DMS53 (cell line): ENCODE results near the gene ELAVL2.
"Not testable (repeated sequence)": the region's sequence is repeated elsewhere in the genome, so short reads cannot be mapped to it uniquely, and the experiment has no call there.

Source experiments
- DNase-seq: peaks from one replicate; lab custom pipeline; 2025; lab: John Stamatoyannopoulos, UW

Gene ELAVL2

GRCh38 chr9:23769307-23769935 lies 56.6 kb downstream of the ELAVL2 start:
- no peak for DNase-seq

DNA sequence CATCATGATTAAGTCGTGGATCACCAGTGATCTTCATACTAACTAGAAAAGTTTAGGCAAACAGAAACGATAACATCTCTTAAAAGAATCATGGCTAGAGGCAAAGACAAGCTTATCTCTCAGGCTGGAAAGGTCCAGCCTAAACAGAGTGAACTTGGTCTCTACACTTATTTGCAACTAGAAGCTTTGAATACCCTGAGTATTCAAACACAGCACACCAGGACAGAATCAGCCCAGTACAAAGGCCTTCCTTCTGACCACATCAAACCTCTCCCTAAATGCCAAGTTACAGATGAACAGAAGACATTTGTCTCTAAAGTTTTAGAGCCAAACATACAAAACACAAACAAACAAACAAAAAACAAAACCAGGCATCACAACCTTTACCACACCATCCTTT lies 57.2 kb downstream of the ELAVL2 start:
- no peak for DNase-seq

DNA sequence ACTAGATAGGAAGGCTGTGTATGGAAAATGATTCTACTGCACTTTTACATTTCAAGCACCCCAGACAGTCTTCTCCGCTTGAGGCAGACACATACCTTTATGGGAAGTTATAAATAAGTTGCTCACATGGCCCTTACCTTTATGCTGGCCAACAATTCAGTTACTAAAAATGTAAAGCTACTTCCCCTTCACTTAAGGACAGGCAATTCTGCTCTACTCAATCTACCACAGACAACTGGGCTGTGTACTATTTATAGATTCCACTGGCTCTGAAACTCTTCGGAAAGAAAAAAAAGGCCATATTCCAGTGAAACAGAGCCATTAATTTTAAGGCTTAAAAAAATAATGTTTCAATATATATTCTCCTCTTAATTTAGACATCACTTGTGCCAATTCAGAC lies 59.4 kb downstream of the ELAVL2 start:
- no peak for DNase-seq

- DNase-seq, result no peak
These were observed 60.5 kb downstream of the ELAVL2 start for GRCh38 chr9:23765561-23765960.

DNA sequence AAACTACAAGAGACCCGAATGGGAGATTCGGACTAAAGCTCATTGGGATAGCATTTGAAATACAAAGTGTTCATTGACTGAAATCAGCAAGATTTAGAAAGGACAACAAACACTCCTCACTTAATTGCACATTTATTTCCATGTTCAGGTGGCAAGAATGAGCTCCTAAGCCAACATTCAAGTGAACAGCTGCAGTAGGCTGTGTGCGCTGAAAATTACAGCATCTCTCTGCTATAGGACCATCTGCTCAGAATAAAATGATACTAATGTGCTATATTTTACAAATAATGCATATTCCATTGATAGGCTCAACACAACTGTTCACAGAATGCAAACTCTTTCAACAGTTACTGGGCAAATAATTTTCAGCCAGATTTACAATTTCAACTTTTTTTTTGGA lies 61.8 kb downstream of the ELAVL2 start:
- no peak for DNase-seq

- DNase-seq, result no peak
These were observed 71.5 kb downstream of the ELAVL2 start for GRCh38 chr9:23754551-23754950.

DNA sequence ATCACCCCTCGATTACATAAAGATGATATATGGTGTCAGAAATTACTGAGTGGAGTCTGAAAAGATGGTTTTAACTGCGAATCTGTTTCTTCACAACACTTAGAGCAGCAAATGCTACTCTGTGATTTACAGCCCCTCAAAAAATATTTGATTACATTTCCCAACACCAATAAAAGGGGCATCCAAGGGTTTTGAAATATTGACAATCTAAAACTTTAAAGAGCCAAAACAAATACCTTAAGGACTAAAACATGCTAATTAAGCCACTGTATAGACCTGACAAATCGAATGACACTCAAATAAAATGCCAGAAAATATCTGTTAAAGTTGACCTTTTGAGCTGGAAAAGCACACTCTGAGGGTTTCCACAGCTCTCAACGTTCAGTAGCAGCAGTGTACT lies 73.2 kb downstream of the ELAVL2 start:
- DNase-seq, result no peak

DNA sequence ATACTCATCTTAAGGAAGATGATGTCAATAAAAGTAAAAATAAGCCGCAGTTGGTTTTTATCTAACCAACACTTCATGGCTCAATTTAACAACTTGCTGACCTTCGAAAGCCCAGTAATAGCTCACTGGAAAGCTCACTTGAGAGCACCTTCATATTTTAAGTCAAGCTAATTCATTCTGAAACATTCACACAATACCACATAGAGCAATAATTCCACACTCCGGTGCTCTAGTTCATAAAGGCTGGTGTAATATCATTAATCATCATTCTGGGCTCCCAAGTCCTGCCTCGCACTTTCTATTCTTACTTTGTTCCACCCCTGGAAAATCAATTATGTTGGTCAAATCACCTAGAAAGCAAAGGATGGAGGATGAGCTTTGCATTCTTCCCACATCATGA lies 74.4 kb downstream of the ELAVL2 start:
- DNase-seq, result no peak

GRCh38 chr9:23750808-23751207 lies 75.2 kb downstream of the ELAVL2 start:
- no peak for DNase-seq

GRCh38 chr9:23747088-23748075 lies 78.7 kb downstream of the ELAVL2 start:
- no peak for DNase-seq

DNA sequence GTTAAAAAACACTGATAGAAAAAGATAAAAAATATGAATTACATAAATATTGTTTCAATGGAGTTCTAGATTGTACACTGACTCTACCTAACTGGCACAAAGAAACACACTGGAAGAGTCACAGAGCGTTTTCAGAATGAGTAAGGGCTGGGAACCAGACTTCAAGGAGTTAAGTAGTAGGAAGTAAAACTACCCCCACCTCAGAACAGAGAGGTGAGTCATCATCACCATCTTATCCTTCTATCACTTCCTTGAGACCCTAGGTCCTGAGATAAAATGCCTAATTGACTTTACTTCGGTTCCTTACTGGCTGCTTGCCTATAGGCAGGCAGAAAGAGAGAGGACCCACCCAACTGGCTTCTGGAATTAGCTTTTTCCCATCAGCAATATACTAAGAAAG lies 79.7 kb downstream of the ELAVL2 start:
- no peak for DNase-seq

- no peak for DNase-seq
These were observed 83.0 kb downstream of the ELAVL2 start for GRCh38 chr9:23743036-23743435.

GRCh38 chr9:23741351-23741750 lies 84.7 kb downstream of the ELAVL2 start:
- DNase-seq, result no peak

GRCh38 chr9:23740531-23740930 lies 85.5 kb downstream of the ELAVL2 start:
- DNase-seq, result no peak

GRCh38 chr9:23739753-23740152 lies 86.3 kb downstream of the ELAVL2 start:
- DNase-seq, result no peak

DNA sequence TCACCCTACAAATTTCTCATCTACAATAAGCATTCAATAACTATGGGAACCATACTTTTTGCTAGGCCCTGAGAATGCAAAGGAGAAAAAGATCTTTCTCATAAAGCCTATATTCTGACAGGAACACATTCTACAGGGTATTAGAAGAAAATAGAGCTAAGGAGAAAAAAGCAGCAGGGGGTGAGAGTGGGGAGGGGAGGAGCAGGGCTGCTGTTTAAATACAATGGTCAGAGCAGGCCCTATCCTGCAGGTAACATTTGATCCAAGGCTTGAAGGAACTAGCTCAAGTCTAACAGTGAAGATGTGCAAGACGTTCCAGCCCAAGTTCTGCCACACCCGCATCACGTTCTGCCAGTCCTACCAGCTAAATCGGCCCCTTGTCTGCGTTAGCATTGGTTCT lies 89.7 kb downstream of the ELAVL2 start:
- DNase-seq, result no peak

- DNase-seq, result no peak
These were observed 92.5 kb downstream of the ELAVL2 start for GRCh38 chr9:23733495-23734078.

DNA sequence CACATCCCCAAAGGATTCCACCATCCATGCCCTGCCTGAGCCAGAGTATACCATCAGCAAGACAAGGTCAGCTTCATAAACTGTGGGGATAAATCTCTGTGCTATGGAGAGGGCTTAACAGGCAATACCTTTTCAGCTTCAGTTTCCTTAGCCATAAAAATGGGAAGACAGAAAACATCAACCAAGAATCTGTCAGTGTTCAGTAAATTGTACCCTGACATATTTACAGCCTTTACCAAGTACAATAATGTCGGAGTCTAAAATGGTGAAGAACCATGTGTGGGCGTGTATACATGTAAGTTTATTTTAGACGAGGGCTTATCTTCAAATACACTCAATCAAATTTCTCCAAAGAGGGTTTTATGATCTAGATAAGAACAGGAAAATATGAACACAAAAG lies 94.7 kb downstream of the ELAVL2 start:
- no peak for DNase-seq

GRCh38 chr9:23730364-23730763 lies 95.7 kb downstream of the ELAVL2 start:
- DNase-seq, result no peak

DNA sequence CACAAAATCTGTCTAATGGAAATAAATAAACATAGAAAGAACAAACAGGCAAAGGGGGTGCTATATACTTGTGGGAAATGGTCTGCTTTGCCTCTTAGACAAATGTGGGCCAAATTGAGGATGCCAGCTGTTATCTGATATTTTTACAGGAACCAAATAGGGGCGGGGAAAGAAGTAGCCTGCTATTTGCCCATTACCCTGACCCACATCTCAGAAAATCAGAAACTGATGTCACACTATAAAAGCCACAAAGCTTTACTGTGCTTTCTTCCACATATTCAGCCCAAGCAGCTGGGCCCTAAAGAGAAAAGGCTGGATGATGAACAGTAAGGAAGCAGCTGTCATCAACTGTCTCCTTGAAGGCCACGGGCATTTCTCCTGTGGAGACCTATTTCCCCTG lies 97.3 kb downstream of the ELAVL2 start:
- DNase-seq, result no peak

DNA sequence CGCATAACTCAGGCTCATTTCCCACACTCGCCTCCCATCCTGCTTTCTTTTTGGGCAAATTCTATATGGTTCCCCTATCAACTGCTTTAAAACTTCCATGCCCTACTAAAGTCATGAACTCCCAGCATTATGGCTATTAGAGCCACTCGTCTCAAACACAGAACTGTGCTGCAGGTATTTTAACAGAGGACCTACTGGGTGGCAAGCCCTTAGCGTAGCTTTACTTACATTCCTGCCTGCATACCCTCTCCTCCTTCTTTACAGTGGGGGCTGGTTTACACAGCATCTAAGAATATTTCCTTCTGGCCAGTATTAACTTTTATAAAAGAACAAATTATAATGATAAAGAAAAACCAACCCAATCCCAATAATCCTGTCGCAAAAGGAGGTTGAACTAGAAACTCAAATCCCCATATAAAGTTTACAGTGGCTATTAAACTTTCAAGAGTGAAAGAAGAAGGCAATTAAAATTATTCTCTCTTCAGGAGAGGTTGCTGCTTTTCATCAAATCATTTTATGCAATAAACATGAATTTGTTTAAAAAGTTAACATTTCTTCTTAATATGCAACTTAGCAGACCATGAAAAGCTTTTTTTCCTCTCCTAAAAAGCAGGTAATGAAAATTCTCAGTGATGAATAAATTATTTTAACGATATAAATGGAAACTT lies 100.6 kb downstream of the ELAVL2 start:
- no peak for DNase-seq

DNA sequence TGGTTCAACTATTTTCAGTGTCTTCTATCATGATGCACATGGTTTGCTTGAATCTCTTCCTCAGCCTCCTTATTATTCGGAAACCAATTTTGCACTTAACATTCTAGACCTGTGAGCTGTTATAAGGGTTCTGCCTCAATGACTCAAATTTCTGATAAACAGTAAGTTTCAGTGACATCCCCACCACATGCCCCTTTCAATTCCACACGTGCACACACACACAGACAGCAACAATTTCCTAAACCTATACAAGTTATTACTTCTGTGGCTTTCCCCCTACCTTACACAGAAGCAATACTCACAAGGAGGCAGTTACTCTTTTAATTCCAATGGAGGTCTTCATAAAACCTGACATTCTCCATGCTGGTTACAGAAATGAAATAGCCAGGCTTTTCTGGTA lies 102.4 kb downstream of the ELAVL2 start:
- DNase-seq, result no peak

DNA sequence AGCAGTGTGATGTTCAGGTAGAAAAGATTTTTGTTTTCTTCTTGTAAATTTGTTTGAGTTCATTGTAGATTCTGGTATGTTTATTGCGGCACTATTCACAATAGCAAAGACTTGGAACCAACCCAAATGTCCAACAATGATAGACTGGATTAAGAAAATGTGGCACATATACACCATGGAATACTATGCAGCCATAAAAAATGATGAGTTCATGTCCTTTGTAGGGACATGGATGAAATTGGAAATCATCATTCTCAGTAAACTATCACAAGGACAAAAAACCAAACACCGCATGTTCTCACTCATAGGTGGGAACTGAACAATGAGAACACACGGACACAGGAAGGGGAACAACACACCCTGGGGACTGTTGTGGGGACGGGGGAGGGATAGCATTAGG lies 103.0 kb downstream of the ELAVL2 start:
- DNase-seq, result not testable (repeated sequence)
